Activated naive CD8-positive, alpha-beta T cell treated with anti-CD3 and anti-CD28 coated beads for 36 hours (primary cell): Measurements from ENCODE around the gene TRAM2. TPM values are rescaled to one million over a fixed set of nuclear protein-coding genes. Genes with fewer than 3 reads are reported as not detected.

ENCODE experiments used
- DNase-seq: peaks from one replicate; pipeline ENCODE4 v3.0.0; 2021
- H3K27ac Mint-ChIP-seq: one replicate; pipeline ENCODE4 v1.8.0; 2022; ENCODE audit warnings: mild to moderate bottlenecking, moderate library complexity, mixed read lengths
- H3K27me3 Mint-ChIP-seq: one replicate; pipeline ENCODE4 v1.8.0; 2022; ENCODE audit warnings: mild to moderate bottlenecking, mixed read lengths
- H3K36me3 Mint-ChIP-seq: one replicate; pipeline ENCODE4 v1.8.0; 2021; ENCODE audit warnings: mild to moderate bottlenecking, mixed read lengths
- H3K4me1 Mint-ChIP-seq: one replicate; pipeline ENCODE4 v1.8.0; 2021; ENCODE audit warnings: mixed read lengths
- H3K4me3 Mint-ChIP-seq: one replicate; pipeline ENCODE4 v1.8.0; 2022; ENCODE audit warnings: mild to moderate bottlenecking, moderate library complexity, mixed read lengths
- H3K9me3 Mint-ChIP-seq: one replicate; pipeline ENCODE4 v1.8.0; 2022; ENCODE audit warnings: mixed read lengths
- total RNA-seq, 2 experiments: library from RNA; stranded (reverse); gene quantifications; one replicate each; pipeline ENCODE4 v1.2.3, GENCODE V29; 2021

The TRAM2 gene
- total RNA-seq, 2 experiments from 2014 or later, result 1.6 to 2.0 TPM

DNA sequence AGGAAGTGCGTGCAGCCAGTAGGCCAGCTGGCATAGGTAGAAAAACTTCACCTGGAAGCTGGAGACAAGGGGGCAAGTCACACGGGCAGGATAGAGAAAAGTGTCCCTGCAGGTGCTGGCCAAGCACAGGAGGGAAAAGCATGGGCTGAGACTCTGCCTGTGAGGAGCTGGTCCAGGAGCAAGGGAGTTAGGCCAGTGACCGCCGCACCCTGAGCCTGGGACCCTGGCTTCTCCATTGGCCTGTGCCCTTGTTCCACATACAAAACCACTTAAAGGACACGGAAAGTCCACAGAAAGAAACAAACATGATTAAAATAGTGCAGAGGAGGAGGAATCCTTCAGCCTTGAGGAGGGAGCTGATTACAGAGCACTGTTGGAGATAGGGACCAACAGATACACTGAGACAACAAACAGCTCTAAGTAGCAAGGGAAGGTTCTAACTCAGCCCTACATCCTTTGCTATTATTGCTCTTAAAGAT, 68.6 kb downstream of the TRAM2 start:
- Mint-ChIP-seq H3K4me1 (peaks cover 3% of the 10 kb centered on the region), H3K27me3 (no peaks in the 10 kb centered on the region), H3K27ac (no peak overlapping the region), H3K36me3 (peaks cover 3% of the 10 kb centered on the region), H3K4me3 (no peak overlapping the region), H3K9me3 (no peaks in the 10 kb centered on the region)
- no peak for DNase-seq

GRCh38 chr6:52507557-52508260, 69.2 kb downstream of the TRAM2 start:
- no peak overlapping the region for H3K4me3 Mint-ChIP-seq
- no peaks in the 10 kb centered on the region for H3K27me3 Mint-ChIP-seq
- no peaks in the 10 kb centered on the region for H3K9me3 Mint-ChIP-seq
- H3K4me1 Mint-ChIP-seq, result peaks cover 3% of the 10 kb centered on the region
- H3K27ac Mint-ChIP-seq, result no peak overlapping the region
- H3K36me3 Mint-ChIP-seq, result peaks cover 3% of the 10 kb centered on the region
- no peak for DNase-seq

- H3K9me3 Mint-ChIP-seq, result no peaks in the 10 kb centered on the region
- no peaks in the 10 kb centered on the region for H3K27me3 Mint-ChIP-seq
- H3K4me3 Mint-ChIP-seq, result no peak overlapping the region
- H3K27ac Mint-ChIP-seq, result no peak overlapping the region
- peaks cover 3% of the 10 kb centered on the region for H3K4me1 Mint-ChIP-seq
- no peak for DNase-seq
- H3K36me3 Mint-ChIP-seq, result peaks cover 3% of the 10 kb centered on the region
These were observed 70.4 kb downstream of the TRAM2 start for GRCh38 chr6:52506476-52506875.

- no peaks in the 10 kb centered on the region for H3K9me3 Mint-ChIP-seq
These were observed 71.0 kb downstream of the TRAM2 start for GRCh38 chr6:52505726-52506409.

DNA sequence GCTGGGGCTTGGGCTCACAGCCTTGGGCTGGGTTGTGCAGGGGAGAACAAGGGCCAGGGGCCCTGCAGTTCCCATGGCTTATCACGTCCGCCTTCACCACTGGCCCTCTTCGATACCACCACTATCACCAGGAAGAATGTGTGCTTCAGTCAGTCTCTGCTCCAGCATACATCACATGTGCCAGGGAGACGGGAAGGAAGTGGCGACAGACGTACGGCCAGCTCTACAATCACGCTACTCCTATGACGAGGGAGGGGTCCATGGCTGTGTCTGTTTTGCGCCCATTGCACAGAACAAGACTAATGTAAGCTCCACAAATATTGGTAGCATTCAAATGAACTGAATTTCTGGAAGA, 72.1 kb downstream of the TRAM2 start:
- no peaks in the 10 kb centered on the region for H3K9me3 Mint-ChIP-seq
- no peaks in the 10 kb centered on the region for H3K27me3 Mint-ChIP-seq
- no peak overlapping the region for H3K4me3 Mint-ChIP-seq
- H3K36me3 Mint-ChIP-seq, result no peaks in the 10 kb centered on the region
- H3K4me1 Mint-ChIP-seq, result no peaks in the 10 kb centered on the region
- DNase-seq, result no peak
- no peak overlapping the region for H3K27ac Mint-ChIP-seq

More at GRCh38 chr6:52505726-52506409, 71.0 kb downstream of the TRAM2 start:
- H3K4me1 Mint-ChIP-seq, result peaks cover 3% of the 10 kb centered on the region
- H3K27me3 Mint-ChIP-seq, result no peaks in the 10 kb centered on the region
- no peak overlapping the region for H3K27ac Mint-ChIP-seq
- peaks cover 3% of the 10 kb centered on the region for H3K36me3 Mint-ChIP-seq
- DNase-seq, result no peak
- H3K4me3 Mint-ChIP-seq, result no peak overlapping the region

- Mint-ChIP-seq H3K9me3 (no peaks in the 10 kb centered on the region), H3K27ac (no peak overlapping the region), H3K4me1 (no peaks in the 10 kb centered on the region), H3K27me3 (no peaks in the 10 kb centered on the region), H3K36me3 (no peaks in the 10 kb centered on the region), H3K4me3 (no peak overlapping the region)
- DNase-seq, result no peak
These were observed 72.7 kb downstream of the TRAM2 start for GRCh38 chr6:52503851-52504781.

DNA sequence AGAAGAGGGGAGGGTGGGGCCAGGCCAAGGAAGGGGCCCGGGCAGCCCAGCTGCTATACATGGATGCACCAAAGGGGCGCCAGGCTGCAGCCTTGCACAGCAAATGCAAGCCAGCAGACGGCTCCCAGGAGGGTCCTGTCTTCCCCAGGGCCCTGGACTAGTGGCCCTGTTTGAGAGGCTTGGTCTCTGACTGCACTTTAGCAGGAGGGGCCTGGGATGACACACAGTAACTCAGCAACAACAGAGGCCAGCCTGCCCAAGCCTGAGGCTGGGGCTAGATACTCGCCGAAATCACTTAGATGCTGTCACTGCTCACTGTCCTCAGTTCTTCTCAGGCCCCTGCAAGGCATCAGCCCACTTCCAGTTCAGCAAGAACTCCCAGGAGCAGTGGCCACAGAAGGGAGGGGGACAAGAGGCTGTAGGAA, 73.5 kb downstream of the TRAM2 start:
- no peak overlapping the region for H3K4me3 Mint-ChIP-seq
- H3K27ac Mint-ChIP-seq, result no peak overlapping the region
- H3K36me3 Mint-ChIP-seq, result no peaks in the 10 kb centered on the region
- H3K4me1 Mint-ChIP-seq, result no peaks in the 10 kb centered on the region
- H3K27me3 Mint-ChIP-seq, result no peaks in the 10 kb centered on the region
- DNase-seq, result no peak
- no peaks in the 10 kb centered on the region for H3K9me3 Mint-ChIP-seq

- no peaks in the 10 kb centered on the region for H3K36me3 Mint-ChIP-seq
- H3K27ac Mint-ChIP-seq, result no peak overlapping the region
- no peak overlapping the region for H3K4me3 Mint-ChIP-seq
- no peak for DNase-seq
- H3K27me3 Mint-ChIP-seq, result no peaks in the 10 kb centered on the region
- no peaks in the 10 kb centered on the region for H3K4me1 Mint-ChIP-seq
- H3K9me3 Mint-ChIP-seq, result no peaks in the 10 kb centered on the region
These were observed 74.4 kb downstream of the TRAM2 start for GRCh38 chr6:52502306-52503029.

DNA sequence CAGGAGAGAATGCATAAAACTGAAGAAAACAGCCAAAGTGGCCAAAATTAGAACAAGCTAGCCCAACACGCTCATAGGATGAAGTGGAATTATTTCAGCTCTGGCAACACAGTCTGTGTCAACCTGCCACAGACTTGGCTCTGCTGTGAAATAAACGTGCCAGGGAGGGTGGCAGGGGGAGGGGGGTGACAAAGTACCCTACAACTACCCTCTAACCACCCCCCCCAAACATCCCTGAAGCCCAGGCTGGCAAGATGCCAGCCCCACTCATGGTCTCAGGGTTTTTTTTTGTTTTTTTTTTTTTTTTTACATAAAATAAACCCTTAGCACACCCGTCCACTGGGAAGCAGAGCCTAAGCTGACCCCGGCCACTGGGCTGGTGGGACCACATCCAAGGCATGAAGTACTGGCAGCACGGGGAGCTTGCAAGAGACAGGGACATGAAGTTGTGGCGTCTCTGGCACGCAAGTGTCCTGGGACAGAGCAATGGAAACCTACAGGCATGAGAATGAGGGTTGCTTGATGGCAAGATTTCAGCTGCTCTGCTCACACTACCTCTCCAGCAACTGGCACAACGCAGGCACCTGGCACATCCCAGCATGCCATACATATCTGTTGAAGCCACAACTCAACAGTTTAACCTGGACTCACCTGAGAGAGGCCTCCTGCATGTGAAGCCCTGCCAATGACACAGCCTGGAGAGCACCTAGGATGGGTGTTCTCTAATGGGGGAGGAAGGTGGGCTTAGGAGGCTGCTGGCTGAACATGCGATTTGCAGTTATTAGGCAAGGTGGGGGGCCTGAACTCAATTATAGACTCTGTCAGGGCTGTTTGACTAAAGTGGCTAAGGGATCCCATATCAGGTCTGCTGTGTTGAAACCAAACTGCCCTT, 76.4 kb downstream of the TRAM2 start:
- H3K27ac Mint-ChIP-seq, result no peak overlapping the region
- no peaks in the 10 kb centered on the region for H3K27me3 Mint-ChIP-seq
- H3K36me3 Mint-ChIP-seq, result no peaks in the 10 kb centered on the region
- H3K4me3 Mint-ChIP-seq, result no peak overlapping the region
- H3K9me3 Mint-ChIP-seq, result no peaks in the 10 kb centered on the region
- no peak for DNase-seq
- H3K4me1 Mint-ChIP-seq, result no peaks in the 10 kb centered on the region

DNA sequence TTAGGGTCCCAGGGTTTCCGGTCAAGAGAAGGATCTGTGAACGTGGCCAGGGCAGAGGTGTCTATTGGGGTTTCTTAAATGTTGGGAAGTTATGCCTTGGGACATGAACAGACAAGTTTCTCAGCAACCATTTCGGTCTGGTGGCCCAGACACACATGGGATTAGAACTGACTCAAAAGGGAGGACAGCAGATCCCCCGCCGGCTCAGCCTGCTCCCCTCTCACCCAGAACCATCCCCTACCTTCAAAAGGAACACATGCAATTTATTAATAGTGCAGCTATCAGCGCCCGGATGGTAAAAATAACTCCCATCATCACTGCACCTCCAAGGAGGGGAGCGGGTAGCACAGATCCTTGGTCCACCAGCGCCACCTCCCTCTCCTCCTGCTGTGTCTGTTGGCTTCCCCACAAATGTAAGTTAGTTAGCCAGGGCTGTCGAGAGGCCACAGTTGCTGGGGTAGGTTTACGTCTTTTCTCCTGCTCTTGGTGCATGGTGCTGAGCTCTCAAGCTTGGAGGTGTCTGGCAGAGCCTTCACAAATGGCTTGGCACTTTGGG, 77.1 kb downstream of the TRAM2 start:
- Mint-ChIP-seq H3K4me1 (no peaks in the 10 kb centered on the region), H3K36me3 (peaks cover 4% of the 10 kb centered on the region), H3K27ac (no peak overlapping the region), H3K9me3 (no peaks in the 10 kb centered on the region), H3K4me3 (no peak overlapping the region), H3K27me3 (no peaks in the 10 kb centered on the region)
- DNase-seq, result no peak

DNA sequence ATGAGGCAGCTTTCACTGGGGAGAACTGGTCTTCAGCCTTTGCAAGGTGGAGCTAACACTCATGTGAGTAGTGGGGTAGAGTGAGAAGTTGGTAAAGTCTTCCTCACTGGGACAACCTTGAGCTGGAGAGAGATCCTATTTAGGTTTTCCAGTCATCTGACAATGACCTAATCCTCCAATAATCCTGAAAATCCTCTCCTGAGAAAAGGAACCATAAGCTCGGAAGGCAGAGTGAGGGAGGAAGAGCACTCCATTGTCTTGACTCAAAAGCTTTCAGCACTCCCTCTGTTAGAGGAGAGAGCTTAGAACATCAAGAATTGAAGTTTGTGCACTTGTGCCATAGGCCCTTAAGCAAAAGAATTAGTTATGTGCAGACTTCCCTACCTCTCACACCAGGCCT, 77.8 kb downstream of the TRAM2 start:
- no peak overlapping the region for H3K27ac Mint-ChIP-seq
- no peaks in the 10 kb centered on the region for H3K4me1 Mint-ChIP-seq
- H3K4me3 Mint-ChIP-seq, result no peak overlapping the region
- no peaks in the 10 kb centered on the region for H3K9me3 Mint-ChIP-seq
- H3K36me3 Mint-ChIP-seq, result peaks cover 6% of the 10 kb centered on the region
- DNase-seq, result no peak
- H3K27me3 Mint-ChIP-seq, result no peaks in the 10 kb centered on the region

GRCh38 chr6:52498538-52499017, 78.3 kb downstream of the TRAM2 start:
- no peak overlapping the region for H3K4me3 Mint-ChIP-seq
- DNase-seq, result no peak
- H3K36me3 Mint-ChIP-seq, result peaks cover 6% of the 10 kb centered on the region
- no peaks in the 10 kb centered on the region for H3K4me1 Mint-ChIP-seq
- no peaks in the 10 kb centered on the region for H3K27me3 Mint-ChIP-seq
- H3K27ac Mint-ChIP-seq, result no peak overlapping the region
- H3K9me3 Mint-ChIP-seq, result no peaks in the 10 kb centered on the region

DNA sequence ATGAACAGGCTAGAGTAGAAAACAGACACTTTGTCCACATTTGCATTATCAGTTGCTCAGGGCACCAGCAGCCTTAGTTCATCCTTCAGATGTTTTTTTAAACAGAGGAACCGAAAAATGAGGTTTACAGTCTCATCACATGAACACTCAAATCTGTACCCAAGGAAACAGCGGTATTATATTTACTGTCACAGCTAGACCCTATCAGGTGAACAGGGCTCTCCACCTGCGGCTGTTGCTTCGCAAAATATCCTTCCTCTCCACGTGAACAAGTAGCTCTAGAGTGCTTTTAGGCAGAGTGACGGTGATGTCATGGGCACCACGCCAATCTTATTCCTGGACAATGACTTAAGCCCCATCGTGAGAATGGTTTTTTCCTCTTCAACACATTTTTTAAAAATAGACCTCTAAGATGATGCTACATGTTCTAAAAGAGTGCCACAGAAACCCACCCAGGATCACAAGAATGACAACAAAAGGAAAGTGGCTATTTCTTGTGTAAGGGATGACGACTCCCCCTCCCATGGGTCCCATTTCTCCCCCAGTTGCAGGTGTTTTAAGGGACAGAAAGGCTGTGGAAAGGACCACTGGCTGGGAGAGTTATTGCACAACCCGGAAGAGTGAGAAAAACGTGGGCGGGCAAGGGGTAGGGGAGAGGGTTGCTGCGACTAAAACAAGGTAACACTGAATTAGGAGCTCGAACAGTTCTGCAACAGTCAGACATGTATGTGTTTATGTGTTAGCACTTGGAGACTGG, 79.0 kb downstream of the TRAM2 start:
- Mint-ChIP-seq H3K4me1 (no peaks in the 10 kb centered on the region), H3K9me3 (no peaks in the 10 kb centered on the region), H3K27ac (no peak overlapping the region), H3K27me3 (no peaks in the 10 kb centered on the region), H3K36me3 (peaks cover 6% of the 10 kb centered on the region), H3K4me3 (no peak overlapping the region)
- no peak for DNase-seq
